Measurements from ENCODE around the gene GIT1.

DNA sequence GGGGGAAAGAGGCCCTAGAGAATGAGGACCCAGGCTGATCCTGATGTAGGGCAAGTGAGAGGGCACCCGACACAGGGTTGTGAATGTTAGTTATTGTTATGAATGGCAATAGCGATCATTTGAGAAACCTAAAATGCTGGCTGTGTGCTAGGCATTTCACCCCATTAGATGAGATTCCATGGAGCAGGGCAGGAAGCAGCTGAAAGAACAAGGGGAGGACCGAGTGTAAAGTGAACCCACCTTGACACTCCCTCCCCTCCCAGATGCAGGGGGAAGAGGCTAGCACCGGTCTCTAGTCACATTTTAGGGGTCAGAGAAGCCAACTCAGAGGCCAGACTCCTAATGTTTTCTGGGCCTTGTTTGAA is 33.8 kb upstream of the GIT1 start:
- TF ChIP-seq, protein P1, sequence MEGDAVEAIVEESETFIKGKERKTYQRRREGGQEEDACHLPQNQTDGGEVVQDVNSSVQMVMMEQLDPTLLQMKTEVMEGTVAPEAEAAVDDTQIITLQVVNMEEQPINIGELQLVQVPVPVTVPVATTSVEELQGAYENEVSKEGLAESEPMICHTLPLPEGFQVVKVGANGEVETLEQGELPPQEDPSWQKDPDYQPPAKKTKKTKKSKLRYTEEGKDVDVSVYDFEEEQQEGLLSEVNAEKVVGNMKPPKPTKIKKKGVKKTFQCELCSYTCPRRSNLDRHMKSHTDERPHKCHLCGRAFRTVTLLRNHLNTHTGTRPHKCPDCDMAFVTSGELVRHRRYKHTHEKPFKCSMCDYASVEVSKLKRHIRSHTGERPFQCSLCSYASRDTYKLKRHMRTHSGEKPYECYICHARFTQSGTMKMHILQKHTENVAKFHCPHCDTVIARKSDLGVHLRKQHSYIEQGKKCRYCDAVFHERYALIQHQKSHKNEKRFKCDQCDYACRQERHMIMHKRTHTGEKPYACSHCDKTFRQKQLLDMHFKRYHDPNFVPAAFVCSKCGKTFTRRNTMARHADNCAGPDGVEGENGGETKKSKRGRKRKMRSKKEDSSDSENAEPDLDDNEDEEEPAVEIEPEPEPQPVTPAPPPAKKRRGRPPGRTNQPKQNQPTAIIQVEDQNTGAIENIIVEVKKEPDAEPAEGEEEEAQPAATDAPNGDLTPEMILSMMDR (conservative IDR thresholded peaks at IDR 0.05; ENCODE audit: low read depth, low read length): no peak
- no peak for TF ChIP-seq EZH2 (IDR thresholded peaks at IDR 0.05; ENCODE audit: borderline replicate concordance, low read depth, low read length, poor library complexity, severe bottlenecking)

Data from A673 (cell line).